Fibroblast of lung (primary cell): ENCODE measurements around the gene GMPS. TPM values are rescaled to one million over a fixed set of nuclear protein-coding genes. Genes with fewer than 3 reads are reported as not detected.
"Not testable (repeated sequence)": the region's sequence is repeated elsewhere in the genome, so short reads cannot be mapped to it uniquely, and the experiment has no call there.

Experiments
- DNase-seq, 2 donors: peaks; one replicate each; pipeline versions ENCODE4 v3.0.0 to v3.0.0-alpha.2; 2010; ENCODE audit warnings: low read depth in 2 of 2
- H2AFZ ChIP-seq: 2 replicates; pipeline ENCODE4 v1.5.1; 2012; ENCODE audit warnings: low read length, control low read depth, inconsistent platforms
- H3K27ac ChIP-seq: 2 replicates; pipeline ENCODE4 v1.5.1; 2011; ENCODE audit warnings: low read length, control low read depth; ENCODE audit not compliant: insufficient read depth
- H3K27me3 ChIP-seq: 2 replicates; pipeline ENCODE4 v1.5.1; 2011; ENCODE audit warnings: mild to moderate bottlenecking, low read length; ENCODE audit not compliant: control insufficient read depth, insufficient read depth
- H3K36me3 ChIP-seq: 2 replicates; pipeline ENCODE4 v1.5.1; 2011; ENCODE audit warnings: low read length; ENCODE audit not compliant: control insufficient read depth, insufficient read depth
- H3K4me1 ChIP-seq: 2 replicates; pipeline ENCODE4 v1.5.1; 2011; ENCODE audit warnings: low read length; ENCODE audit not compliant: control insufficient read depth, insufficient read depth; ENCODE audit errors: extremely low read depth
- H3K4me2 ChIP-seq: 2 replicates; pipeline ENCODE4 v1.5.1; 2011; ENCODE audit warnings: low read length, control low read depth; ENCODE audit not compliant: insufficient read depth; ENCODE audit errors: extremely low read depth
- H3K4me3 ChIP-seq, 4 experiments: fragments of 200-600 bp in 1 of 4; sonication (generic) in 1 of 4; replicated peaks in 1 of 4; 2 replicates each; pipeline ENCODE4 v1.5.1; 2011 to 2016; ENCODE audit warnings: low read length in 4 of 4, low read depth in 3 of 4, mild to moderate bottlenecking in 3 of 4, control low read depth in 2 of 4, inconsistent platforms in 1 of 4, mixed read lengths in 1 of 4; ENCODE audit not compliant: insufficient read depth in 1 of 4; ENCODE audit errors: control extremely low read depth in 1 of 4
- H3K79me2 ChIP-seq: 2 replicates; pipeline ENCODE4 v1.5.1; 2012; ENCODE audit warnings: mild to moderate bottlenecking, low read length, inconsistent platforms; ENCODE audit not compliant: control insufficient read depth, insufficient read depth
- H3K9ac ChIP-seq: 2 replicates; pipeline ENCODE4 v1.5.1; 2011; ENCODE audit warnings: mild to moderate bottlenecking, low read length, control low read depth; ENCODE audit not compliant: insufficient read depth
- H3K9me3 ChIP-seq: 2 replicates; pipeline ENCODE4 v1.5.1; 2012; ENCODE audit warnings: low read depth, low read length; ENCODE audit not compliant: control insufficient read depth, insufficient read depth
- H4K20me1 ChIP-seq: 2 replicates; pipeline ENCODE4 v1.5.1; 2011; ENCODE audit warnings: low read length; ENCODE audit not compliant: control insufficient read depth, insufficient read depth; ENCODE audit errors: extremely low read depth
- EZH2 ChIP-seq: IDR thresholded peaks from 2 replicates; pipeline ENCODE4 v1.5.1; 2012; ENCODE audit warnings: low read length, control low read depth, mild to moderate bottlenecking; ENCODE audit errors: missing control alignments
- polyA plus RNA-seq, 2 donors: library from polyadenylated mRNA; depleted of rRNA in 1 of 2; stranded (reverse) in 1 of 2; unstranded in 1 of 2; fragments of >200 nt; gene quantifications; 2 replicates each; pipeline ENCODE4 v1.2.1, GENCODE V29; 2011 to 2012; ENCODE audit warnings: missing spikeins in 1 of 2
- total RNA-seq: library from RNA; depleted of rRNA; stranded (reverse); fragments of >200 nt; gene quantifications from 2 replicates; pipeline ENCODE4 v1.2.1, GENCODE V29; 2014
- TF ChIP-seq, protein P1 (sequence below), 2 donors: IDR thresholded peaks in 1 of 2; conservative IDR thresholded peaks in 1 of 2; 1 replicate in 1 of 2; 2 replicates in 1 of 2; pipeline ENCODE4 v1.5.1; 2011 to 2012; ENCODE audit warnings: low read length in 2 of 2, control low read depth in 1 of 2, inconsistent platforms in 1 of 2, low read depth in 1 of 2, mild to moderate bottlenecking in 1 of 2

The GMPS gene
- total and polyA plus RNA-seq, 2 donors (not counting 1 experiment from before 2014, with no cell fraction given): 20.6 to 93.3 TPM

DNA sequence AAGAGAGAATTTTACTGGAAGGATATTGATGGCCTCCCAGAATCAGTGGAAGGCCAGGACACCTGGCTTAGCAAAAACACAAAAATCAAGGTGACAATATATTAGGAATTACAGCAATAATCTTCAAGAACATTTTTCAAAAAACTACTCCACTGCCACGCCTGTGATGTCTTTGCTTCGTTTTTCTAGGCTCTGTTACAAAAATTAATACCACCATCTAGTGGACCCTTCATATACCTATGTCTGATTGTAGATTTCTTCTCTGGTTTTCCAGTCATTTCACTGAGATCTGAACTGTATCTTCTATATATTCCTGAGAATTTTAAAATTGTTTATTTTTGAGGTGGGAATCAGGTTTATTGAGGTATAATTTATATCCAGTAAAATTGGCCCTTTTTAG, 10.6 kb upstream of the GMPS start:
- Histone ChIP-seq H3K27ac (no peak overlapping the region), H3K4me2 (peak overlapping the region; percentile 71), H3K4me3 (peak overlapping the region in 1 of 4 experiments; percentile 36), H2AFZ (peak overlapping the region; percentile 21), H4K20me1 (no peaks in the 10 kb centered on the region), H3K79me2 (no peaks in the 10 kb centered on the region), H3K36me3 (no peaks in the 10 kb centered on the region), H3K27me3 (no peaks in the 10 kb centered on the region), H3K4me1 (no peaks in the 10 kb centered on the region), H3K9ac (no peak overlapping the region), H3K9me3 (no peaks in the 10 kb centered on the region)
- no peak for TF ChIP-seq EZH2
- TF ChIP-seq, protein P1, sequence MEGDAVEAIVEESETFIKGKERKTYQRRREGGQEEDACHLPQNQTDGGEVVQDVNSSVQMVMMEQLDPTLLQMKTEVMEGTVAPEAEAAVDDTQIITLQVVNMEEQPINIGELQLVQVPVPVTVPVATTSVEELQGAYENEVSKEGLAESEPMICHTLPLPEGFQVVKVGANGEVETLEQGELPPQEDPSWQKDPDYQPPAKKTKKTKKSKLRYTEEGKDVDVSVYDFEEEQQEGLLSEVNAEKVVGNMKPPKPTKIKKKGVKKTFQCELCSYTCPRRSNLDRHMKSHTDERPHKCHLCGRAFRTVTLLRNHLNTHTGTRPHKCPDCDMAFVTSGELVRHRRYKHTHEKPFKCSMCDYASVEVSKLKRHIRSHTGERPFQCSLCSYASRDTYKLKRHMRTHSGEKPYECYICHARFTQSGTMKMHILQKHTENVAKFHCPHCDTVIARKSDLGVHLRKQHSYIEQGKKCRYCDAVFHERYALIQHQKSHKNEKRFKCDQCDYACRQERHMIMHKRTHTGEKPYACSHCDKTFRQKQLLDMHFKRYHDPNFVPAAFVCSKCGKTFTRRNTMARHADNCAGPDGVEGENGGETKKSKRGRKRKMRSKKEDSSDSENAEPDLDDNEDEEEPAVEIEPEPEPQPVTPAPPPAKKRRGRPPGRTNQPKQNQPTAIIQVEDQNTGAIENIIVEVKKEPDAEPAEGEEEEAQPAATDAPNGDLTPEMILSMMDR (conservative IDR thresholded peaks at IDR 0.05 in 1 of 2, IDR thresholded peaks at IDR 0.05 in 1 of 2; ENCODE audit: low read depth in 1 of 2, low read length in 2 of 2): peak in 1 of 2 donors; percentile 33
- DNase-seq: peak; percentile 5 to 38

DNA sequence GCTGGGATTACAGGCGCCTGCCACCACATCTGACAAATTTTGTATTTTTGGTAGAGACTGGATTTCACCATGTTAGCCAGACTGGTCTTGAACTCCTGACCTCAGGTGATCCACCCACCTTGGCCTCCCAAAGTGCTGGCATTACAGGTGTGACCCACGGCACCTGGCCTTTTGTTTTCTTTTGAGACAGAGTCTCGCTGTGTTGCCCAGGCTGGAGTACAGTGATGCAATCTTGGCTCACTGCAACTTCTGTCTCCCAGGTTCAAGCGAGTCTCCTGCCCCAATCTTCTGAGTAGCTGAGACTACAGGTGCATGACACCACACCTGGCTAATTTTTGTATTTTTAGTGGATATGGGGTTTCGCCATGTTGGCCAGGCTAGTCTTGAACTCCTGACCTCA, 10.0 kb upstream of the GMPS start:
- not testable (repeated sequence) for H3K9ac ChIP-seq, DNase-seq, H3K9me3 ChIP-seq, H3K27ac ChIP-seq, H3K4me1 ChIP-seq, H2AFZ ChIP-seq, H3K79me2 ChIP-seq, H3K36me3 ChIP-seq, H3K4me3 ChIP-seq, H4K20me1 ChIP-seq, H3K27me3 ChIP-seq, H3K4me2 ChIP-seq

DNA sequence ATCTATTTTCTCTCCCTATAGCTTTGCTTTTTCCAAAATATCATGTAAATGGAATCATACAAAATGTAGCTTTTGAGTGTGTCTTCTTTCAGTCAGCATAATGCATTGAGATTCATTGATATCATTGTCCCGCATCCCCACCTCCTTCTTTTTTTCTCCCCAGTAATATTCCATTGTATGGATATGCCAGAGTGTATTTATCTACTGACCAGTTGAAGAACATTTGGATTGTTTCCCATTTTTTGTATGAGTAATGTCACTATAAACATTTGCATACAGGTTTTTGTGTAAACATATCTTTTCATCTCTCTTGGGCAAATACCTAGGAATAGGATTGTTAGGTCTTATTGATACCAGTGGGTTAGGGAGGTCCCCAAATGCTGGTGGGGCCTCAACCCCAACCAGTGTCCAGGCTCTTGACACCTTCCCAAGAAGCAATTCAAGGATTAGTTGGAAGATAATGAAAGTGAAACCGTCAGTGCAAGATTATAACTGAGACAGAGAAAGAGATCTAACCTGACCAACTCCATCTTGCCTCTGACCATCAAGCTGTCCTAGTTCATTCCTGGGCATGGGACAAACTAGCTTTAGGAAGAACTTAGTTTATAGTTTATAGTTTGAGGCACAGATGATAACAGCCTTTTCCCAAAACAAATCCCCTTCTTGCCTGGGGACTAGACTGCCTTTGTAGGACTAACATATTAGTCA, 8.8 kb upstream of the GMPS start:
- Histone ChIP-seq H3K36me3 (no peaks in the 10 kb centered on the region), H3K9me3 (no peaks in the 10 kb centered on the region), H4K20me1 (no peaks in the 10 kb centered on the region), H3K79me2 (no peaks in the 10 kb centered on the region), H3K4me3 (no peak overlapping the region), H3K4me2 (no peak overlapping the region), H2AFZ (no peak overlapping the region), H3K27me3 (no peaks in the 10 kb centered on the region), H3K4me1 (no peaks in the 10 kb centered on the region), H3K9ac (no peak overlapping the region), H3K27ac (no peak overlapping the region)
- TF ChIP-seq EZH2: no peak
- TF ChIP-seq, protein P1 (conservative IDR thresholded peaks at IDR 0.05 in 1 of 2, IDR thresholded peaks at IDR 0.05 in 1 of 2; ENCODE audit: low read depth in 1 of 2, low read length in 2 of 2): no peak
- DNase-seq: no peak

DNA sequence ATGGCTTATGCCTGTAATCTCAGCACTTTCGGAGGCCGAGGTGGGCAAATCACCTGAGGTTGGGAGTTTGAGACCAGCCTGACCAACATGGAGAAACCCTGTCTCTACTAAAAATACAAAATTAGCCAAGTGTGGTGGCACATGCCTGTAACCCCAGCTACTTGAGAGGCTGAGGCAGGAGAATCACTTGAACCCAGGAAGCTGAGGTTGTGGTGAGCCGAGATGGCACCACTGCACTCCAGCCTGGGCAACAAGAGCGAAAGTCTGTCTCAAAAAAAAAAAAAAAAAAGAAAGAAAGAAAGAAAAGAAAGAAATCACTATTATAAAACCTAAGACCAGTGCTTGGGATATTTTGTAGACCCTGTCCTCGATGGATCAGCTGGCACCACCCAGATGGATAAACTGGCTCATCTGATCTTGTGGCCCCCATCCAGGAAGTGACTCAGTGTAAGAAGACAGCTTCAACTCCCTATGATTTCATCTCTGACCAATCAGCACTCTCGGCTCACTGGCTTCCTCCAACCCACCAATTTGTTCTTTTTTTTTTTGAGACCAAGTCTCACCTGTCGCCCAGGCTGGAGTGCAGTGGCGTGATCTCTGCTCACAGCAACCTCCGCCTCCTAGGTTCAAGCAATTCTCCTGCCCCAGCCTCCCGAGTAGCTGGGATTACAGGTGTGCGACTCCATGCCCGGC, 8.0 kb upstream of the GMPS start:
- DNase-seq: peak; percentile 58 to 77
- H3K9me3 ChIP-seq, H3K79me2 ChIP-seq, H3K4me3 ChIP-seq, H2AFZ ChIP-seq, H3K36me3 ChIP-seq, H3K4me1 ChIP-seq, H4K20me1 ChIP-seq, H3K27ac ChIP-seq, H3K4me2 ChIP-seq, H3K27me3 ChIP-seq, H3K9ac ChIP-seq: not testable (repeated sequence)
